BJ (cell line): ENCODE data around the gene ARSG. TPM values are rescaled to one million over a fixed set of nuclear protein-coding genes. Genes with fewer than 3 reads are reported as not detected.
A peak's percentile ranks its signal among the peaks of the same experiment; 100 is the strongest.
"Not testable (repeated sequence)": the region's sequence is repeated elsewhere in the genome, so short reads cannot be mapped to it uniquely, and the experiment has no call there.

Experiments
- CTCF ChIA-PET: fragments of 350-600 bp; formaldehyde crosslinking; extraction: SDS; loops from one replicate; lab custom pipeline; 2021; ENCODE audit warnings: antibody characterized with exemption, inconsistent platforms; lab: Yijun Ruan, JAX
- POLR2A ChIA-PET: fragments of 300-600 bp; sonication (Branson Sonifier 250); formaldehyde crosslinking; extraction: SDS; loops from one replicate; lab custom pipeline; 2021; ENCODE audit warnings: antibody characterized with exemption; lab: Charles Lee
- DNase-seq: peaks from one replicate; pipeline ENCODE4 v3.0.0-alpha.2; 2011; ENCODE audit warnings: low read depth
- H3K27me3 ChIP-seq: 2 replicates; pipeline ENCODE4 v1.6.0; 2011; ENCODE audit warnings: low read length; ENCODE audit not compliant: control insufficient read depth, insufficient read depth
- H3K36me3 ChIP-seq: 2 replicates; pipeline ENCODE4 v1.5.1; 2011; ENCODE audit warnings: low read length; ENCODE audit not compliant: control insufficient read depth, insufficient read depth
- H3K4me3 ChIP-seq: 2 replicates; pipeline ENCODE4 v1.5.1; 2011; ENCODE audit warnings: low read depth, mild to moderate bottlenecking, control low read depth, low read length
- CTCF ChIP-seq: IDR thresholded peaks from 2 replicates; pipeline ENCODE4 v1.5.1; 2011; ENCODE audit warnings: low read depth, mild to moderate bottlenecking, control low read depth, inconsistent platforms, low read length, moderate library complexity; ENCODE audit not compliant: insufficient read depth
- polyA plus RNA-seq: library from polyadenylated mRNA; depleted of rRNA; stranded (reverse); fragments of >200 nt; gene quantifications from 2 replicates; pipeline ENCODE4 v1.2.3, GENCODE V29; 2011

The ARSG gene
- polyA plus RNA-seq, 1 experiment, result 3.6 TPM

GRCh38 chr17:68257934-68258333, 33.4 kb upstream of the ARSG start:
- no peak for DNase-seq
- CTCF ChIA-PET, result interaction anchor here (0.9 to 1.5 kb wide), 4 partner anchors 10 to 180 kb away, joined by 3 to 5 read pairs (median 4); partner anchors contain the start of gene AMZ2
- POLR2A ChIA-PET, result no interaction called here
- Histone ChIP-seq H3K4me3 (no peak overlapping the region), H3K27me3 (no peaks in the 10 kb centered on the region), H3K36me3 (peaks cover 10% of the 10 kb centered on the region)
- no peak for TF ChIP-seq CTCF

GRCh38 chr17:68258890-68259647, 32.2 kb upstream of the ARSG start:
- POLR2A ChIA-PET, H3K27me3 ChIP-seq, H3K4me3 ChIP-seq, DNase-seq, H3K36me3 ChIP-seq: not testable (repeated sequence)
- CTCF ChIA-PET, result interaction anchor here (0.9 to 1.5 kb wide), 4 partner anchors 11 to 203 kb away, joined by 3 to 5 read pairs (median 4); partner anchors contain the start of gene AMZ2

- H3K36me3 ChIP-seq, POLR2A ChIA-PET, DNase-seq, H3K27me3 ChIP-seq, H3K4me3 ChIP-seq: not testable (repeated sequence)
- CTCF ChIA-PET, result interaction anchor here (1.2 to 1.5 kb wide), 2 partner anchors 165 to 203 kb away, joined by 3 read pairs; no protein-coding TSS in a partner anchor
Measured at GRCh38 chr17:68259648-68259951, 31.7 kb upstream of the ARSG start.

DNA sequence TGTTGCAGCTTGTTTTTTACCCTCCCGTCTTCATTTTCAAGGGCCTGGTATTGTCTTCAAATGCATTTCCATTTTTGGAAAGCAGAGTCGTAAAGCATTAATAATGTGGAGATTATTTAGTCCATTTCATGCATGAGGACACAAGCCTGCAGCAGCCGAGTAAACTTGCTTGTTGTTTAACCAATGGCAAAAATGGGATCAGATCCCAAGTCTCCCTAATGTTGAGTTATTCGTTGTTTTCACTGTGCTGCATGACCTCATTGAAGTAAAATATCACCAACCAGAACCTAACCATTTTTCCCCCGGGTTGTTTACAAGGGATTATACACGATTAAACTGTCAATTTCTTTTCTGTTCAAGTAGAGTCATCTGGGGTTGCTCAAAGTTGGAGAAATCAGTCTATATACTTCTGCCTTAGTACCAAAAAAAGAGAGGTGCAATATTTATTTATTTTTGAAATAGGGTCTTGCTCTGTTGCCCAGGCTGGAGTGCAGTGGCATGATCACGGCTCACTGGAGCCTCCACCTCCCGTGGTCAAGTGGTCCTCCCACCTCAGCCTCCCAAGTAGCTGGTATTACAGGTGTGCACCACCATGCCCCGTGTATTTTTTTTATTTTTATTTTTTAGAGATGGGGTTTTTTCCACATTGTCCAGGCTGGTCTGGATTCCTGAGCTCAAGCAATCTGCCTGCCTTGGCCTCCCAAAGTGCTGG, 31.1 kb upstream of the ARSG start:
- Histone ChIP-seq H3K4me3 (no peak overlapping the region), H3K27me3 (no peaks in the 10 kb centered on the region), H3K36me3 (peaks cover 4% of the 10 kb centered on the region)
- TF ChIP-seq CTCF, result no peak
- ChIA-PET CTCF (interaction anchor here (1.2 to 5.9 kb wide), 4 partner anchors 139 to 202 kb away, joined by 3 to 92 read pairs (median 28); no protein-coding TSS in a partner anchor), POLR2A (no interaction called here)
- no peak for DNase-seq

- H3K36me3 ChIP-seq, H3K4me3 ChIP-seq, DNase-seq, H3K27me3 ChIP-seq, POLR2A ChIA-PET: not testable (repeated sequence)
- CTCF ChIA-PET, result interaction anchor here (0.9 to 5.9 kb wide), 11 partner anchors 14 to 205 kb away, joined by 3 to 92 read pairs (median 4); partner anchors contain the start of gene AMZ2
Measured at GRCh38 chr17:68262467-68262866, 28.8 kb upstream of the ARSG start.

- CTCF ChIA-PET, result interaction anchor here (0.8 to 5.9 kb wide), 18 partner anchors 15 to 204 kb away, joined by 3 to 92 read pairs (median 4); partner anchors contain the start of genes AMZ2 and WIPI1
- H3K27me3 ChIP-seq, H3K4me3 ChIP-seq, POLR2A ChIA-PET, DNase-seq, H3K36me3 ChIP-seq: not testable (repeated sequence)
- TF ChIP-seq CTCF, result peak; percentile 50
Measured at GRCh38 chr17:68263101-68263681, 28.1 kb upstream of the ARSG start.

DNA sequence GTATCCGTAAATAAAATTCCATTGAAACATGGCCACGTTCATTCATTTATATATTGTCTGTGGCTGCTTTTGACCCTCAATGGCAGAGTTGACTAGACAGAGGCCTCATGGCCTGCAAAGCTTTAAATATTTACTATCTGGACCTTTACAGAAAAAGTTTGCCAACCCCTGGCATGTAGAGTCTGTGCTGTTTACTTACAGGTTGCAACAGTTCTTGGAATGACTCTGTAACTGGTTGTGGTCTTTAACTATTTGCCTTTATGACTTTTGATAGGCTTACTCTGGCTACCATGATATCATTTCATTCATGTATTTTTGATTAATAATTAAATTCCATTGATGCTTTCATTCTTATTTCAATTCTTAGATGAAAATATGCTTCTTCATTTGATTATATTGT, 25.5 kb upstream of the ARSG start:
- POLR2A ChIA-PET, H3K4me3 ChIP-seq, DNase-seq, H3K27me3 ChIP-seq, H3K36me3 ChIP-seq: not testable (repeated sequence)
- CTCF ChIA-PET, result interaction anchor here (1.1 to 5.9 kb wide), 3 partner anchors 133 to 202 kb away, joined by 3 to 92 read pairs (median 52); no protein-coding TSS in a partner anchor
